PC-3 (cell line): Measurements from ENCODE around the gene NREP. TPM values are rescaled to one million over a fixed set of nuclear protein-coding genes. Genes with fewer than 3 reads are reported as not detected.
A peak's percentile ranks its signal among the peaks of the same experiment; 100 is the strongest.
"Not testable (repeated sequence)": the region's sequence is repeated elsewhere in the genome, so short reads cannot be mapped to it uniquely, and the experiment has no call there.

Source experiments
- ATAC-seq: fragments of 200-7000 bp; cut with Tn5 transposase; 2 replicates; pipeline ENCODE4 v1.9.1; 2020; ENCODE audit warnings: mild to moderate bottlenecking, moderate library complexity
- BruUV-seq: library from RNA; stranded (reverse); fragments of 400-500 nt; replicated peaks from 2 replicates; lab custom pipeline; 2021; lab: Mats Ljungman, UMichigan
- CTCF ChIA-PET: fragments of 300-600 bp; sonication (Branson Sonifier 250); formaldehyde crosslinking; loops from one replicate; lab custom pipeline; 2022; ENCODE audit warnings: antibody characterized with exemption; lab: Charles Lee
- POLR2A ChIA-PET: fragments of 300-600 bp; sonication (Branson Sonifier 250); formaldehyde crosslinking; loops from one replicate; lab custom pipeline; 2022; ENCODE audit warnings: antibody characterized with exemption; ENCODE audit not compliant: unreplicated experiment; lab: Charles Lee
- DNase-seq: peaks from one replicate; pipeline ENCODE4 v3.0.0-alpha.2; 2015
- H2AFZ ChIP-seq: fragments of 300-600 bp; sonication (generic); 2 replicates; pipeline ENCODE4 v1.6.0; 2016; ENCODE audit warnings: antibody characterized with exemption, low read length
- H3F3A ChIP-seq: fragments of 300-600 bp; sonication (generic); one replicate; pipeline ENCODE4 v1.6.0; 2017; ENCODE audit warnings: antibody characterized with exemption, low read length, control low read depth, mild to moderate bottlenecking; ENCODE audit not compliant: unreplicated experiment
- H3K27ac ChIP-seq: fragments of 300-600 bp; sonication (generic); 2 replicates; pipeline ENCODE4 v1.5.1; 2016; ENCODE audit warnings: mild to moderate bottlenecking, low read length
- H3K27me3 ChIP-seq: fragments of 300-600 bp; sonication (generic); 2 replicates; pipeline ENCODE4 v1.6.1; 2016; ENCODE audit warnings: low read length, mixed read lengths
- H3K36me3 ChIP-seq: fragments of 300-600 bp; sonication (generic); 2 replicates; pipeline ENCODE4 v1.6.1; 2016; ENCODE audit warnings: low read depth, mixed run types, low read length, mixed read lengths
- H3K4me1 ChIP-seq: fragments of 300-600 bp; sonication (generic); 2 replicates; pipeline ENCODE4 v1.5.1; 2016; ENCODE audit warnings: low read length; ENCODE audit not compliant: insufficient read depth
- H3K4me2 ChIP-seq: fragments of 300-600 bp; sonication (generic); 2 replicates; pipeline ENCODE4 v1.6.0; 2016; ENCODE audit warnings: low read length
- H3K4me3 ChIP-seq: fragments of 300-600 bp; sonication (generic); 2 replicates; pipeline ENCODE4 v1.5.1; 2016; ENCODE audit warnings: mild to moderate bottlenecking, low read length, mixed read lengths
- H3K79me2 ChIP-seq: fragments of 300-600 bp; sonication (generic); 2 replicates; pipeline ENCODE4 v1.6.1; 2017; ENCODE audit warnings: low read length, mixed read lengths
- H3K9ac ChIP-seq: fragments of 300-600 bp; sonication (generic); 2 replicates; pipeline ENCODE4 v1.6.0; 2016; ENCODE audit warnings: mild to moderate bottlenecking, low read length
- H3K9me2 ChIP-seq: fragments of 300-600 bp; sonication (generic); replicated peaks from 2 replicates; pipeline ENCODE4 v1.6.1; 2016; ENCODE audit warnings: mixed run types, low read length, mixed read lengths
- H3K9me3 ChIP-seq: fragments of 300-600 bp; sonication (generic); 2 replicates; pipeline ENCODE4 v1.6.1; 2016; ENCODE audit warnings: low read length, mixed read lengths
- H4K20me1 ChIP-seq: fragments of 300-600 bp; sonication (generic); 2 replicates; pipeline ENCODE4 v1.6.1; 2016; ENCODE audit warnings: low read length, mixed read lengths
- CTCF ChIP-seq: fragments of 300-600 bp; sonication (generic); conservative IDR thresholded peaks from 2 replicates; pipeline ENCODE4 v1.5.1; 2017; ENCODE audit warnings: antibody characterized with exemption, low read depth, mild to moderate bottlenecking, low read length
- EZH2 ChIP-seq: fragments of 300-600 bp; sonication (generic); IDR thresholded peaks from one replicate; pipeline ENCODE4 v1.6.1; 2017; ENCODE audit warnings: antibody characterized with exemption, mild to moderate bottlenecking, low read length; ENCODE audit not compliant: unreplicated experiment
- EZH2phosphoT487 ChIP-seq: fragments of 300-600 bp; sonication (generic); IDR thresholded peaks from 2 replicates; pipeline ENCODE4 v1.6.1; 2018; ENCODE audit warnings: mild to moderate bottlenecking, antibody characterized with exemption, low read length, borderline replicate concordance
- intact Hi-C: fragments of 100-400 bp; cut with micrococcal nuclease; formaldehyde crosslinking; loops from 2 replicates; pipeline ENCODE4 v1.9.0; 2023
- total RNA-seq: library from RNA; depleted of rRNA; stranded (reverse); fragments of >200 nt; gene quantifications from 2 replicates; pipeline ENCODE4 v1.2.3, GENCODE V29; 2014

The NREP gene
- total RNA-seq, 1 experiment from 2014 or later: 22.6 TPM

GRCh38 chr5:111720333-111720890 is 36.6 kb downstream of the NREP start:
- Histone ChIP-seq H3K4me3 (no peak overlapping the region), H3K9ac (no peak overlapping the region), H2AFZ (no peak overlapping the region), H3K79me2 (no peaks in the 10 kb centered on the region), H3K36me3 (no peaks in the 10 kb centered on the region), H4K20me1 (no peaks in the 10 kb centered on the region), H3K27ac (no peak overlapping the region), H3K9me3 (no peaks in the 10 kb centered on the region), H3K4me1 (0 out of 2 replicates have a peak, but pooled peaks cover 3% of the 10 kb centered on the region), H3K4me2 (no peak overlapping the region), H3K9me2 (no peaks in the 10 kb centered on the region), H3K27me3 (no peaks in the 10 kb centered on the region), H3F3A (no peaks in the 10 kb centered on the region)
- intact Hi-C loops: no loop called here
- DNase-seq (no peak), ATAC-seq (no peak)
- no peak for TF ChIP-seq EZH2phosphoT487
- no peak for TF ChIP-seq EZH2
- TF ChIP-seq CTCF: no peak
- BruUV-seq: no TSS peak
- CTCF ChIA-PET: no interaction called here
- POLR2A ChIA-PET: no interaction called here

- POLR2A ChIA-PET: no interaction called here
- no peaks in the 10 kb centered on the region for H3K79me2 ChIP-seq
Observed at GRCh38 chr5:111719773-111720172, 37.2 kb downstream of the NREP start.

GRCh38 chr5:111716789-111717188 is 40.2 kb downstream of the NREP start:
- H3K4me1 ChIP-seq, H3K4me3 ChIP-seq, CTCF ChIA-PET, H3K9ac ChIP-seq, H3K9me3 ChIP-seq, H3K9me2 ChIP-seq, H3K36me3 ChIP-seq, intact Hi-C loops, BruUV-seq, POLR2A ChIA-PET, H3K79me2 ChIP-seq, ATAC-seq, H3F3A ChIP-seq, H3K4me2 ChIP-seq, H2AFZ ChIP-seq, H4K20me1 ChIP-seq, H3K27ac ChIP-seq, H3K27me3 ChIP-seq: not testable (repeated sequence)
- peak; percentile 21 for DNase-seq

More at GRCh38 chr5:111719773-111720172, 37.2 kb downstream of the NREP start:
- intact Hi-C loops: no loop called here
- Histone ChIP-seq H4K20me1 (no peaks in the 10 kb centered on the region), H3K36me3 (no peaks in the 10 kb centered on the region), H3K4me1 (0 out of 2 replicates have a peak, but pooled peaks cover 3% of the 10 kb centered on the region), H3K27ac (no peak overlapping the region), H3K4me3 (no peak overlapping the region), H3K9me3 (no peaks in the 10 kb centered on the region), H3K9me2 (no peaks in the 10 kb centered on the region), H3F3A (no peaks in the 10 kb centered on the region), H3K27me3 (no peaks in the 10 kb centered on the region), H2AFZ (no peak overlapping the region), H3K4me2 (no peak overlapping the region), H3K9ac (no peak overlapping the region)
- no TSS peak for BruUV-seq
- CTCF ChIA-PET: no interaction called here
- TF ChIP-seq CTCF (no peak), EZH2 (no peak), EZH2phosphoT487 (no peak)
- DNase-seq (no peak), ATAC-seq (no peak)
